Smooth muscle cell of the brain vasculature (primary cell): ENCODE data around the gene CEP57L1.
"Not testable (repeated sequence)": the region's sequence is repeated elsewhere in the genome, so short reads cannot be mapped to it uniquely, and the experiment has no call there.

Source experiments
- DNase-seq: peaks from one replicate; pipeline ENCODE4 v3.0.0-alpha.2; 2012; ENCODE audit warnings: low read depth, low spot score

Gene CEP57L1

DNA sequence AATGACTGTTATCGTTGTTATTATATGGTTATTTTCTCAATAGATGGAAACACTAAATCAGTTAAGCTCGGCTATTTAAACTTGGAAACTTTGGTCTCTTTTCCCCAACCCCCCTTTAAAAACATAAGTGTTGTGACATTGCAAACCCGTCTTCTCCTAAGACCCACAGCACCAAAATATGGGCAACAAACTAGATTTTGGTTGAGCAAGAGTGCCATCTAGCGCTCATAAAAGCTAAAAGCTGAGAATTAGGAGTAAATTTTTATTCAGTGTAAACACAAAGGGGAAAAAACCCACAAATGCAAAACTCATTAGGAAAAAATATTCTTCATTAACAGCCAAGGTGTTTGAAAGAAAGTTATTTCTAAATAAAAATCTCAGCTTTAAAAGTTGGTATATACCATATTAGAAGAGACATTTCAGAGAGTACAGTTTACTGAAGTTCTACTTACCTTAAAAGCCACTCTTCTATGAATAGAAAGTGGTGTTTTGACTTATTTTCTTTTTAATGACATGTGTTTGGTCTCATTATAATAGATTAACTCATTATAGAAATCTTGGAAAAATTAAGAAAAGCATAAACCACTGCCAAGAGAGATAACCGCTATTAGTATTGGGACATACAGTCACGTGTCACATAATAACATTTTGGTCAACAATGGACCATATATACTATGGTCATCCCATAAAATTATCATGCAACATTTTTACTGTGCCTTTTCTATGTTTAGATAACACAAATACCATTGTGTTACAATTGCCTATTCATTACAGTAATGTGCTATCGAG lies 21.8 kb upstream of the CEP57L1 start:
- DNase-seq = no peak

DNA sequence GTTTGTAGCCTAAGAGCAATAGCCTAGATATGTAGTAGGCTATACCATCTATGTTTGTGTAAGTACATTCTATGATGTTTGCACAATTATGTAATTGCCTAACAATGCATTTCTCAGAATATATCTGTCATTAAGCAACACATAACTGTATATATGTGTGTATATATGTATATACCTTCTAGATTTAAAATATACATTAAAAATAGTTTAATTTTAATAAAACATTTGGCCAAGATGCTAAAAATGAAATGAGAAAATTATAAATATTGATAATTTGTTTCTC lies 21.2 kb upstream of the CEP57L1 start:
- no peak for DNase-seq

DNA sequence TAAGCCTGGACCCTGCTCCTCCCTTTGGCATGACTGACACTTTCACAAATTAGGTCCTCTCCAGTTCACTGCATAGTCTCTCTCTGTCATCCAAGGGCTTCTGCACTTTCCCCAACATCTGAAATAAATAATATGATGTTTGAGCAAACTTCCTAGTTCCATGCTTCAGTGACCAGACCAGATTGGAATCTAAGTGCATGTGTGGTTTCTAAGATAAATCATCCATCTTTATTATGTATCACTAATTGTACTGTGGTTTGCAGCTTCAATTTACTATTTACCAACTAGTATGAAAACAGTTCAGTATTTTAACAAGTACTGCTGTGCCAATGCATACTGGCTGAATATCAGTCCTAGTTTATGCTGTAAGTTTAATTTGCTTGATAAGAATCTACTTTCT lies 19.4 kb upstream of the CEP57L1 start:
- DNase-seq = no peak

DNA sequence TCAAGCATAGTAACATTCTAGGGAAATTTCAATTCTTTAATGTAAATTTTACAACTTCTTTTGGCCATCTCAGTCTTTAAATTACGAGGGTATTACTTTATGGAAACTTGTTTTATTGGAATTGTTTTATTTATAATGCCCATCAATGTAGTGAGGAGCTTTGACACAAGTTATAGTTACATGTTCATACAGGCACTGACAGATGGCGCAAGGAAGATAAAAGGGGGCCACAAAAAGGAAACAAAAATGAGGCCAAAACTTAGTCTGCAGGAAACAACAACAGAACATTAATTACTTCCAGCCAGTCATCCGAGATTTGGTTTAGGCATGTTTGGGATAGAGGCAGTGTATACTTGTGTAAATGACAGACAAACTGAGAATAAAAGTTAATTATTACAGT lies 18.9 kb upstream of the CEP57L1 start:
- DNase-seq = no peak

DNA sequence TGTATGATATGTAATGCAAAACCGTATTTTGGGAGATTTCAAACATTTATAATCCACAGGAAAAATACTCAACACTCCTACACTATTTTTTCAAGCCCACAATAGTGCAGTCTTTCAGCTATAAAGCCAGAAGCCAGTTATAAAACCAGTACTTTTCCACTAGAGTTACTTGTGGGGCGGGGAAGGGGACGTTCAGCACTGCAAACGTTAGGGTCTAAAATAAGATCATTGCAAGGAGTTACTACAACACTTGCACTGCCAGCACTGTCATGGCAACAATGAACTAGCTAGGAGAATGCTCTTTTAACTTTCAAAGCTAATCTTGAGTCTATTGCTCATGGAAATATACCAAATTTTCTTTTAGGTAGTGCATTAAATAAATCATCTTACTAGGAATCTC lies 15.3 kb upstream of the CEP57L1 start:
- DNase-seq = no peak

DNA sequence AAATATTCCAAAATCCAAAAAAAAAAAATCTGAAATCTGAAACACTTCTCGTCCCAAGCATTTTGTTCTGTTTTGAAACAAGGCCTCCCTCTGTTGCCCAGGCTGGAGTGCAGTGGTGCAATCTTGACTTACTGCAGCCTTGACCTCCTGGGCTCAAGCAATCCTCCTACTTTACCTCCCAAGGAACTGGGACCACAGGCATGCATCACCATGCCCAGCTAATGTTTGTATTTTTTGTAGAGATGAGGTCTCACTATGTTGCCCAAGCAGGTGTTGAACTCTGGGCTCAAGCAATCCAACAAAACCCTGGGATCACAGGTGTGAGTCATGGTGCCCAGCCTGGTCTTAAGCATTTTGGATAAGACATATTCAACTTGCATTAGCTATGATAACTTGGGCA lies 14.3 kb upstream of the CEP57L1 start:
- DNase-seq = no peak

DNA sequence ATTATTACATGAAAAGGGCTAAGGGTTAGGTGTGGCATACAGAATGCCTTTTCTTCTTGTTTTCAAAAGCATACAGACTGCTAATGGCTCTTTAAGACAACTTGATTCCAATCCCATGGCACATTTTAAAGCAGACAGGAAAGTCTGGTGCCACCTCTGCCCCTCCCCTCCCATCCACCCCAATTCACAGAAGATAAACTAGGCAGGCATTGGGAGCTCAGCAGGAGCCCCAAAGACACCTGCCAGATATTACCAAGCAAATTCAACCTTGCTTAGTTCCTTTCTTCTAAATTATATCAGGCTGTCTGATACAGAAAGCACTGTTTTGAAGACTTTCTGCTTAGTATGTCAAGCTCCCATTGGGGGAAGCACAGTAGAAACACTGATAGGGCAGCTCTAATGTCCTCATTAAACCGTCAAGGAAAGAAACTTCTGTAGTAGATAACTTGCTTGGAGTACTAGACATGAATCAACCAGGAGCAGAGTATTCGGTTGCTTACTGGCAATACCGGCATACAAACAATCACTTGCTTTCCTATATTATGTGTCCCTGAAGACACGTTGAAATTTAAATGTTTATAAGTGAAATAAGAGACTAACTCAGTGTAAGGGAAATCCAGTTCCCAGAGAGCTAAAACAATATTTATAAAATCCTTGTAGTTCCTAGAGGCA lies 13.7 kb upstream of the CEP57L1 start:
- DNase-seq = no peak

DNA sequence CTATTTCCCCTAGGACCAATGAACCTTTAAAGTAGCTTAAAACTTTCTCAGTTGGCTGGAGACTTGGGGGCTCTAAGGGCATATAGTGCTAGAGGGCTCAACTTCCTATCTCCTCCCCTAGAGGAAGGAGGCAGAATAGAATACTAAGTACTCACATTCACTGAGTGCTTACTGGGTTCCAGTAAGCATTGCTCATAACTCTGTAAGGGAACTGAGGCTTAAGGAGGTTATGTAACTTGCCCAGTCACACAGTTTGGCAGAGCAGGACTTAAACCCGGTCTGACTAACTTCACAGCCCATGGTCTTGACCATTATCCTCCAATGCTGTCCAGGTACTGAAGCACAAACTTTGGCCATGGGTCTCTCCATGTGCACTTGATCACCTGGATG lies 13.1 kb upstream of the CEP57L1 start:
- DNase-seq = no peak

DNA sequence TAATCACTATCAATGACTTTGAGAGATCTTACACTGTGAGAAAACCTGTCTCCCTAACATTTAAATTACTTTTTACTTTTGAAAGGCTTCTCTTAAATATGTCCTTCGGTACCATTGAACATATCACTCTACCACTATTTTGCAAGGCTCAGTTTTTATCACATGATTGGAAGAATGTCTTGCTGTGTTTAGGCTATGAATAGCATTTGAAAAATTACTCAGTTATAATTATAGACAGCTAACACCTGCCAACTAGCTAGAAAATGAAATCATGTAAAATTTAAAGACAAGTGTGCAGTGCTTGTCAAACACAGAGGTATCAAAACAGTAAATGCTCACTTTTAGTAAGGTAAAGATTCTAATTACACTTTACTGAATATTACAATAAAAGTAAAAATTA lies 11.7 kb upstream of the CEP57L1 start:
- no peak for DNase-seq

DNA sequence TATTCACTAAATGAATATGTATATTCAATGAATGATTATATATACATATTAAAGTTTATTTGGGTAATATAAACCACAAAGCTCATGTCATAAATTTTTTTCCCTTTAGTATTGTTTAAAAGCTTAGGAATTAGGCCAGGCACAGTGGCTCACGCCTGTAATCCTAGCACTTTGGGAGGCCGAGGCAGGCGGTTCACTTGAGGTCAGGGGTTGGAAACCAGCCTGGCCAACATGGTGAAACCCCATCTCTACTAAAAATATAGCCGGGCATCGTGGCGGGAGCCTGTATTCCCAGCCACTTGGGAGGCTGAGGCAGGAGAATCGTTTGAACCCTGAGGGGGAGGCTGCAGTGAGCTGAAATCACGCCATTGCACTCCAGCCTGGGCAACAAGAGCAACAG lies 11.2 kb upstream of the CEP57L1 start:
- DNase-seq = not testable (repeated sequence)

DNA sequence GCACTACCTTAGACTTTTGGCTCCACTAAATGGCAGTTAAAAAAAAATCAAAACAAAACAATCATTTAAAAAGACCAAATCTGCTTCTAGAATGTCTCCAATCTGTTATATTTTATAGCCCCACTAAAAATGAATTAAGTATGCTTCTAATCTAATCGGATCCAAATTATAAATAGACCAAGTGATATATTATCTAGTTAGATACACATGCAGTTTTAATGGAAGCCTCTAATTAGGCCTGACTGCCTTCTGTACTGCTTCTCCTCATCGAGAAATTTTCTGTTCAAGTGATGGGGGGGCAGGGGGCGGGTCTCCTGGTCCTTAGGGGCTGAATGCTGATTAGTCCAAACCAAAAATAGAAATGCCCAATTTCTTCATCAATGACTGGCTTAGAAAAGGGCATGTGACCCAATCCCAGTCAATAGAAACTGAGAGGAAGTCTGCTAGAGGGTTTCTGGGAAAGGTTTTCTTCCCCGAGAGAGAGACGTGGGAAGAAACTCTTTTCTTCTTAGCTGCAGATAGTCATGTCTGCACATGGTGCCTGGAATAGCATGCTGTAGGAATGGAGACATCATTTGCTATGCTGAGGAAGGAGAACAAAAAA lies 7.5 kb upstream of the CEP57L1 start:
- DNase-seq = no peak

DNA sequence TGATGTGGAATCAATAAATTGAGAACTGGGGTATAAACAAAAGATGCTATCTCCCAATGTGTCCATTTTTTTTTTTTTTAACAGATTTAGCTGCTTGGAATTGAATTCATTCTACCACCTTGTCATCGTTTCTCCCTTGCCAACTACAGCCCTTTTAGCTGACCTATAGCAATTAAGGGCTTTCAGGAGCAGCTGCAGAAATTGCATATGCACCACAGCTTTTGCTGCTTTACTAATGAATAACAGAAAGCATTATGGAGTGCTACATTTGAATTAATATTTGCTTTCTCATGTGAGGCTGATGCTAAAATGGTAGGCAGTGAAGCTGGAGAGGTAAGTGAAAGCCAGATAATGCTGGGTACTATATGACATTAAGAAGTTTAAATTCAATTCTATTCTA lies 6.3 kb upstream of the CEP57L1 start:
- DNase-seq = no peak

DNA sequence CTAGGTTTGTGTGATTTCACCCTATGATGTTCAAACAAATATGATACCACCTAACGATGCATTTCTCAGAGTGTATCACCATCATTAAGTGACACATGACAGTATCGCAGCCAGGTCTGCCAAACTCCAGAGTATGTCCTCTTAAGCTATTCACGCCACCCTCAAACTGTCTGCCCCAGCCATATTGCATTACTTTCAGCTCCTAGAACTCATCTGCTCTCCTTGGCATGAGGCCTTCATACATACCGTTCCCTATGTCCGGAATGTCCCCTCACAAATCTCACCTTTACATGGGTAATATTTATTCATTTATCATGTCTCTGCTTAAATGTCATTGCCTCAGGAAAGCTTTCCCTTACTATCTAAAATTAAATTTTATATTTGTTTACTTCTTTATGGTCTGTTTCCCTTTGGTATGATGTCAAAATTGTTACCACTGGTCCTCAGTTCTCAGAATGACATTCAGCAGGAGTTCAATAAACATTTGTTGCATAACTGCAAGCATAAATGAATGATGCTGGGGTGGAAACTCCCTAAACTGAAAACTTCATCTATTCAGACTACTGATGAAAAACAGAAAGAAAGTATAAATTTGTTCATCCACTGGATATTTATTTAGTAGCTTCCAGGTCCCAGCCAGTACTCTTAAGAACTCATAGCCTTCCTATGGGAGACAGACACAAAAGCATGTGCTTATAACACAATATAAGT lies 3.8 kb upstream of the CEP57L1 start:
- DNase-seq = no peak

DNA sequence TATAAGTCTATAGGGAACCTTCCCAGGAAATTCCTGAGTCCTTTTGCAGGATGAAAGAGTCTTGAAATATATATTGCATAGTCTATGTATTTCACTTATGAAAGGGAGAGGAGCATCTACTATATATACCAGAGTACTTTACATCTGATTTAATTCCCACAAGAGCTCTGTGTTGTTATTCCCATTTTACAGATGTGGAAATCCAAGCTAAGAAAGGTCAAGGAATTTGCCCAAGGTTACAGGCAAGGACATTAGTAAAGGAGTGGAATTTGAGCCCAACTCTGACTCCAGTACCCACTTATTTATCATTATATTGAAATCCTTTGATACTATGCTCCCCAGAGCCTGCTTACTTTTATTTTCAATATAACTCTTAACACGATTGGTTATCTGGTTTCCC lies 3.2 kb upstream of the CEP57L1 start:
- no peak for DNase-seq

DNA sequence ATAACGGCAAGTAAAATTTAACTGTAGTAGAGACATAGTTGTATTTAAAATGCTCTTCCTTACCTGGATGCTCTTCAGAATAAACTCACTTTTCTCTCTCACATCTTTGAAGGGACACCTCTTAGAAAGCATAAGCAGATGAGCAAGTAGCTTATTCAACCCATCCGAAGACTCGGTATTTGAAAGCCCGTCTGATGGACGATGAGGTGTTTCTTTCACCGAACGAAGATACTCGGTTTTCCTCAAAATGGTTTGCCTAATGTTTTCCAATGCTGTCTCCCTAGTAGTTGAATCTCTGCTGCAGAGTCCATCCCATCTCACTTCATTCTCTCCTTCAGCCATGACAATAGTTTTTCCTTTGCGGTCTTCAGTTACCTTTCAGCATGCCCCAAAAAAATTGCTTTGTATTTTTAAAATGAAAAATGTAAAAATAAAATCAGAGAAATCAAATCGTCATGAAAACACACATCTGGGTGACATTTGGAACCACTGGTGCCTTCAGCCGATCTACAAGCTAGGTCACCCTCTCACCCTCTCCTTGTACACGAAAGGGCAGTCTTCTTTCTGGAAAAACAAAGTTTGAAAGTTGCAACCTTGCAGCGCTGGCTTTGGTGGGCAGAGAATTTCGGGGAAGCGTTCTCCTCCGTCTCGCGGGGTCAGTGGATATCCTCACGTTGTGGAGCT lies 1.4 kb upstream of the CEP57L1 start:
- no peak for DNase-seq

DNA sequence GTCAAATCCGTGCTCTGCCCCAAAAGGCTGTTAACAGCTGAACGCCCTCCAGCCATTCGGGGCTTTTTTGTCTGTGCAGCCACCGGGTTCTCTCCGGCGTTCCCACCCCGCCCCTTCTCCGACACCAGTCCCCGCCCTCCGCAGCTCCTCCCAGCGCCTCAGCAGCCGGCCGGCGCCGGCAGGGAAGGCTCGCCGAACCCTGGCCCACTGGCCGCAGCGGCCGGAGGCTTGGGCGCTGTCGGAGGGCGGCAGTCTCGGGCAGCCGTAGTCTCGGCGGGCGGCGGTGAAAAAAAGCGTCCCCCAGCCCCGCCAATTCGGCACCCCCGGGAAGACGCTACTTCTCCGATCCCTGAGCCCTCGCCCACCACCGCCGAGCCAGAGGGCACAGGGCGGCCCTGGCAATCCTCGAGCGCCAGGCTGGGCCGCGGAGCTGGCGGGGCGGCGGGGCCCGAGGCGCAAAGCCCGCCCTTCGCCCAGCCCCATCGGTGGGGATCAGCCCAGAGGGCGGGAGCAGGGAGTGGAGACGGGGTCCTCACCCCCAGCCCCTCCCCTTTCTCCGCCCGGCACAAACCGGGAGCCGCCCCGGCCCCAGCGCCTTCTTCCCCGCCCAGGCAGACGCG lies 781 bp upstream of the CEP57L1 start, which contains the start of gene SESN1:
Gene SESN1 (minus strand): TSS at position 431 of the 620 bp plus-strand sequence. CDS start 773 bp downstream, outside the sequence.
- peak; percentile 76 for DNase-seq

DNA sequence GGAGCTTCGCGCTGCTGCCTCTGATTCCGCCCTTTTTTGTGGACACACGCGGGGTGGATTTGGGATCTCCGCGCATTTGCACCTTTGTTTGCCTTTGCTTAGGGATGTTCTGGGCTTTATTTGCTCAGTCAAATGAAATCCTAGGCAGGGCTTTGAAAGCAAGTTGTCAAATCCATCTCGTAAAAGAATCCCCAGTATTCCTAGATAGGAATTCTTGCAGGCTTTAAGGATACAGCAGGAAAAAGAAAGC lies 453 bp downstream of the CEP57L1 start:
- DNase-seq = no peak

DNA sequence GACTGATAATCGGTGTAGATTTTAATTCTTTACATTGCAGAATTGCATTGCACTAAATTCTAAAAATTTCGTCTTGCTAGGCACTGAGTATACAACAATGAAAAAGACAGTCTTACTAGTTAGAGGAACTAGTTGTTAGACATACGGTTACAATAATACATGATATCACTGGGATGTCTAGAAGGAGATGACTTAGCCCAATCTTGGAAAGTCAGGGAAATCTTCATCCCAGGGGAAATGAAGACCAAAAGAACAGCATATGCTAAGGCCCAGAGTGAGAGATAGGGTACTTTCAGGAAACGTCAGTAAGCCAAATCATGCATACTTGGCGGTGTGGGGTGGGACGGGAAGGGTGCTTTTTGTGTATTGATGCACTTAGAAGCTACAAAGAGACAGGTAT lies 901 bp downstream of the CEP57L1 start:
- no peak for DNase-seq

DNA sequence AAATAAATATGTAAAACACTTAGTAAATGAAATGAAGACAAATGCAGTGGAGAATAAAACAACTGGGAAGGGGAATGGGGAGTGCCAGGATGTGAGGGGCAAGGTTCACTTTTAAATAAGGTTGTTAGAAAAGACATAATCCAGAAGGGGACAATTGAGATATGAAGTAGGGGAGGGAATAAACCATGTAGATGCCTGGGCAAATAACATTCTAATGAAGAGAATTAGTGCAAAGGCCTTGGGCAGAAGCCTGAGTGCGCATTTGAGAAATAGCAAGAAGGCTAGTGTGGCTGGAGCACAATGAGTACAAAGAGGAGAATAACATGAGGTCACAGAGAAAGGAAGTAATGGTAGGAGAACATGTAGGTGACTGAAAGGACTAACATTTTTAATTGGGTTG lies 2.4 kb downstream of the CEP57L1 start:
- DNase-seq = no peak

DNA sequence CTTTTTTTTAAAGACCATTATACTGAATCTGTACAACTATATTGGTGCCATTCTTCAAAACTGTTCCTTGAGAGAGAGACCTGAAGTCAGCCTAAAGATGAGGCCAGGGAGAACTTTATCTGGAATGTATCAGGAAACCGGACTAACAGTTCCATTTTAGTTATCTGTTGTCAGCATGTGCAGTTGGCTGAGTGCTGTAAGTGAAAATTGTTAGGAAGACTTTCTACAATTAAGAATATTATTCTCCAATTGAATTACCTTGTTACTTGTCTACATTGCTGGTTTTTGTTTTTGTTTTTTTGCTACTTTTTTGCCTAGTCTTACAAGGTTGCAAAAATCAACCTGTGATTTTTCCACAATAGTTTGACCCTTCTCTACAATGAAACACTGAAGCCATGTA lies 7.5 kb downstream of the CEP57L1 start:
- no peak for DNase-seq

DNA sequence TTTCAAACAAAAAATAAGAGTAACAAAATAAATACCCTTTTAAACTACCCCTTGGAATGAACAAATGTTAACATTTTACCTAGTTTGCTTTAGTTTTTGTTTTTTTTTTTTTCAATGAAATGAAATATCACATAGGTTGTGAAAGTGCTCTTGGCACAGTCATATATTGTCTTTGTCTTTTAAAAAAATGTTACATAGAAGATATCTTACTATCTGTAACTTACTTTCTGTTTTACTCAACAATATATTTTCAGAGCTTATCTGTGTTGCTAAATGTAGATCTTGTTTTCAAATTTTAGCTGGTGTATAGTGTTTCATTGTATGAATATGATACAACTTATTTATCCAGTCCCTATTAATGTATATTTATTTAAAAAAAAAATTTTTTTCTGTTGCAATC lies 8.6 kb downstream of the CEP57L1 start:
- DNase-seq = no peak

DNA sequence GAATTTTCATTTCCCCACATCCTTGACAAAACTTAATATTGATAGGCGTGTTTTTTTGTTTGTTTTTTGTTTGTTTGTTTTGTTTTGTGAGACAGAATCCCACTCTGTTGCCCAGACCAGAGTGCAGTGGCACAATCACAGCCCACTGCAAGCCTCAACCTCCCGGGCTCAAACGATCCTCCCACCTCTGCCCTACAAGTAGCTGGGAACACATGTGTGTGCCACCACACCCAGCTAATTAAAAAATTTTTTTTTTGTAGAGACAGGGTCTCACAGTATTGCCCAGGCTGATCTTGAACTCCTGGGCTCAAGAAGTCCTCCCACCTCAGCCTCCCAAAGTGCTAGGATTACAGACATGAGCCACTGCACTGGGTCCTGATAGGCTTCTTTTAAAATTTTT lies 9.2 kb downstream of the CEP57L1 start:
- no peak for DNase-seq
